ENCODE results near the gene DEFB131B. TPM values are rescaled to one million over a fixed set of nuclear protein-coding genes. Genes with fewer than 3 reads are reported as not detected.
"Not testable (repeated sequence)": the region's sequence is repeated elsewhere in the genome, so short reads cannot be mapped to it uniquely, and the experiment has no call there.

DEFB131B gene
- total RNA-seq, 1 experiment from 2014 or later = not detected

GRCh38 chr11:71863978-71864627 is 14.2 kb upstream of the DEFB131B start:
- H3K4me3 Mint-ChIP-seq (ENCODE audit: unreplicated experiment); BruUV-seq (replicated peaks); H3K36me3 Mint-ChIP-seq (ENCODE audit: insufficient read depth, unreplicated experiment); H3K9me3 ChIP-seq; H3K4me1 Mint-ChIP-seq (ENCODE audit: low read depth, unreplicated experiment); H3K9me3 Mint-ChIP-seq (ENCODE audit: unreplicated experiment); H3K4me3 ChIP-seq (ENCODE audit: low read depth, low read length); H3K4me1 ChIP-seq; H3K27me3 ChIP-seq (replicated peaks; ENCODE audit: control insufficient read depth, insufficient read depth, low read length); H3K36me3 ChIP-seq (ENCODE audit: control insufficient read depth, insufficient read depth, low read length); H3K27ac Mint-ChIP-seq (ENCODE audit: unreplicated experiment); H3K27me3 Mint-ChIP-seq (ENCODE audit: insufficient read depth, unreplicated experiment): not testable (repeated sequence)
- peak; percentile 92 to 94 for DNase-seq
- POLR2A ChIA-PET = interaction anchor here (0.6 kb wide), 1 partner anchor 1444 kb away, joined by 12 read pairs; no protein-coding TSS in a partner anchor
- intact Hi-C loops (cut with micrococcal nuclease; ENCODE audit: unreplicated experiment) = loop anchor here (1.0 to 10.0 kb wide), 4 partner anchors 47 to 111 kb away; partner anchors contain the start of gene XNDC1N
- peak; percentile 95 to 97 for TF ChIP-seq CTCF (IDR thresholded peaks at IDR 0.05; ENCODE audit: insufficient read depth in 1 of 2, low read depth in 1 of 2, low read length in 1 of 2, severe bottlenecking in 1 of 2, unreplicated experiment in 1 of 2)
- CTCF ChIA-PET = interaction anchor here (0.6 to 1.2 kb wide), 9 partner anchors 22 to 571 kb away, joined by 3 to 7 read pairs (median 5); partner anchors contain the start of genes ANAPC15, RNF121 and XNDC1N

GRCh38 chr11:71867209-71867608 is 11.0 kb upstream of the DEFB131B start:
- intact Hi-C loops (cut with micrococcal nuclease; ENCODE audit: unreplicated experiment) = loop anchor here (10.0 kb wide), 1 partner anchor 108 kb away; no protein-coding TSS in a partner anchor
- H3K4me1 Mint-ChIP-seq (ENCODE audit: low read depth, unreplicated experiment); H3K4me3 ChIP-seq (ENCODE audit: low read depth, low read length); H3K4me1 ChIP-seq; H3K36me3 Mint-ChIP-seq (ENCODE audit: insufficient read depth, unreplicated experiment); H3K9me3 ChIP-seq; BruUV-seq (replicated peaks); H3K27me3 ChIP-seq (replicated peaks; ENCODE audit: control insufficient read depth, insufficient read depth, low read length); H3K27ac Mint-ChIP-seq (ENCODE audit: unreplicated experiment); H3K36me3 ChIP-seq (ENCODE audit: control insufficient read depth, insufficient read depth, low read length); H3K9me3 Mint-ChIP-seq (ENCODE audit: unreplicated experiment); CTCF ChIA-PET; POLR2A ChIA-PET; H3K27me3 Mint-ChIP-seq (ENCODE audit: insufficient read depth, unreplicated experiment); H3K4me3 Mint-ChIP-seq (ENCODE audit: unreplicated experiment): not testable (repeated sequence)
- DNase-seq = peak in 1 of 2 experiments; percentile 45

GRCh38 chr11:71869931-71870330 is 8.3 kb upstream of the DEFB131B start:
- H3K27me3 Mint-ChIP-seq (ENCODE audit: insufficient read depth, unreplicated experiment); BruUV-seq (replicated peaks); H3K36me3 Mint-ChIP-seq (ENCODE audit: insufficient read depth, unreplicated experiment); H3K36me3 ChIP-seq (ENCODE audit: control insufficient read depth, insufficient read depth, low read length); H3K27me3 ChIP-seq (replicated peaks; ENCODE audit: control insufficient read depth, insufficient read depth, low read length); DNase-seq; H3K4me1 Mint-ChIP-seq (ENCODE audit: low read depth, unreplicated experiment); H3K9me3 ChIP-seq; POLR2A ChIA-PET; H3K27ac Mint-ChIP-seq (ENCODE audit: unreplicated experiment); H3K9me3 Mint-ChIP-seq (ENCODE audit: unreplicated experiment); CTCF ChIA-PET; H3K4me3 ChIP-seq (ENCODE audit: low read depth, low read length); H3K4me3 Mint-ChIP-seq (ENCODE audit: unreplicated experiment); H3K4me1 ChIP-seq: not testable (repeated sequence)
- intact Hi-C loops (cut with micrococcal nuclease; ENCODE audit: unreplicated experiment) = loop anchor here (10.0 kb wide), 1 partner anchor 105 kb away; no protein-coding TSS in a partner anchor

- H3K4me1 Mint-ChIP-seq (ENCODE audit: low read depth, unreplicated experiment); H3K9me3 Mint-ChIP-seq (ENCODE audit: unreplicated experiment); H3K36me3 Mint-ChIP-seq (ENCODE audit: insufficient read depth, unreplicated experiment); H3K27me3 Mint-ChIP-seq (ENCODE audit: insufficient read depth, unreplicated experiment); H3K4me1 ChIP-seq; DNase-seq; H3K27ac Mint-ChIP-seq (ENCODE audit: unreplicated experiment); POLR2A ChIA-PET; BruUV-seq (replicated peaks); intact Hi-C loops (cut with micrococcal nuclease; ENCODE audit: unreplicated experiment); H3K4me3 ChIP-seq (ENCODE audit: low read depth, low read length); H3K36me3 ChIP-seq (ENCODE audit: control insufficient read depth, insufficient read depth, low read length); H3K4me3 Mint-ChIP-seq (ENCODE audit: unreplicated experiment); H3K27me3 ChIP-seq (replicated peaks; ENCODE audit: control insufficient read depth, insufficient read depth, low read length); CTCF ChIA-PET; H3K9me3 ChIP-seq: not testable (repeated sequence)
Measured at GRCh38 chr11:71870661-71871060, 7.6 kb upstream of the DEFB131B start.

- intact Hi-C loops (cut with micrococcal nuclease; ENCODE audit: unreplicated experiment); H3K9me3 ChIP-seq; H3K36me3 Mint-ChIP-seq (ENCODE audit: insufficient read depth, unreplicated experiment); H3K27me3 ChIP-seq (replicated peaks; ENCODE audit: control insufficient read depth, insufficient read depth, low read length); H3K36me3 ChIP-seq (ENCODE audit: control insufficient read depth, insufficient read depth, low read length); H3K4me1 Mint-ChIP-seq (ENCODE audit: low read depth, unreplicated experiment); H3K4me1 ChIP-seq; BruUV-seq (replicated peaks); POLR2A ChIA-PET; H3K4me3 Mint-ChIP-seq (ENCODE audit: unreplicated experiment); H3K27me3 Mint-ChIP-seq (ENCODE audit: insufficient read depth, unreplicated experiment); H3K27ac Mint-ChIP-seq (ENCODE audit: unreplicated experiment); H3K9me3 Mint-ChIP-seq (ENCODE audit: unreplicated experiment); CTCF ChIA-PET; DNase-seq; H3K4me3 ChIP-seq (ENCODE audit: low read depth, low read length): not testable (repeated sequence)
Measured at GRCh38 chr11:71876262-71876661, 2.0 kb upstream of the DEFB131B start.

GRCh38 chr11:71885806-71886205 is 7.6 kb downstream of the DEFB131B start:
- H3K36me3 Mint-ChIP-seq (ENCODE audit: insufficient read depth, unreplicated experiment); DNase-seq; CTCF ChIA-PET; intact Hi-C loops (cut with micrococcal nuclease; ENCODE audit: unreplicated experiment); H3K4me3 Mint-ChIP-seq (ENCODE audit: unreplicated experiment); H3K9me3 Mint-ChIP-seq (ENCODE audit: unreplicated experiment); H3K36me3 ChIP-seq (ENCODE audit: control insufficient read depth, insufficient read depth, low read length); H3K27me3 Mint-ChIP-seq (ENCODE audit: insufficient read depth, unreplicated experiment); BruUV-seq (replicated peaks); H3K4me3 ChIP-seq (ENCODE audit: low read depth, low read length); POLR2A ChIA-PET; H3K27me3 ChIP-seq (replicated peaks; ENCODE audit: control insufficient read depth, insufficient read depth, low read length); H3K27ac Mint-ChIP-seq (ENCODE audit: unreplicated experiment); H3K9me3 ChIP-seq: not testable (repeated sequence)
- H3K4me1 Mint-ChIP-seq (ENCODE audit: low read depth, unreplicated experiment) = peaks cover 26% of the 10 kb centered on the region
- H3K4me1 ChIP-seq = peaks cover 28% of the 10 kb centered on the region
